GM19438 (cell line): ENCODE results near the gene OMA1.

Source experiments
- ATAC-seq: cut with Tn5 transposase; IDR thresholded peaks from one replicate; pipeline ENCODE4 v1.9.1; 2021; ENCODE audit warnings: low read depth; ENCODE audit not compliant: unreplicated experiment

OMA1 gene

GRCh38 chr1:58465825-58466629 lies 80.5 kb downstream of the OMA1 start:
- no peak for ATAC-seq

- ATAC-seq = no peak
Observed at GRCh38 chr1:58465176-58465575, 81.3 kb downstream of the OMA1 start.

GRCh38 chr1:58460469-58460868 lies 86.1 kb downstream of the OMA1 start:
- no peak for ATAC-seq

GRCh38 chr1:58459911-58460310 lies 86.6 kb downstream of the OMA1 start:
- no peak for ATAC-seq

GRCh38 chr1:58457023-58457635 lies 89.4 kb downstream of the OMA1 start:
- ATAC-seq = no peak

- no peak for ATAC-seq
Observed at GRCh38 chr1:58456470-58456869, 90.1 kb downstream of the OMA1 start.

DNA sequence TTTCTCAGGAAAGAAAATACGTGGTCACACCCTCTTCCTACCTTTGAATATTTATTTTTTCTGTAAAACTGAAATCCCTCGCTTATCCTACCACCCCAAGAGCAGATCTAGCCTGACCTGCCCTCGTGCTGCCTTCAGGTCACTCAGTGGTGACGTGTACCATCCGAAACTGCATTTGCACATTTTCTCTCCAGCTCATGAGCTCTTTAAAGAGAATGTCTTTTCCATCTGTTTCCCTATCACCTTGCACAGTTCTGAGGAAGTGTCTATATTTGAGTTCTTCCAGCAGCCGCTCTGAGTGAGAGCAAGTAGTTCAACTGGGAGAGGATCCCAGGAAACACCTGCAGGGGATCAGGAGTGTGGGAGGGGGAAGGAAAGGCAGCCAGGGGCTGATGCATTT lies 91.7 kb downstream of the OMA1 start:
- ATAC-seq = no peak

- ATAC-seq = no peak
Observed at GRCh38 chr1:58454385-58454784, 92.1 kb downstream of the OMA1 start.

DNA sequence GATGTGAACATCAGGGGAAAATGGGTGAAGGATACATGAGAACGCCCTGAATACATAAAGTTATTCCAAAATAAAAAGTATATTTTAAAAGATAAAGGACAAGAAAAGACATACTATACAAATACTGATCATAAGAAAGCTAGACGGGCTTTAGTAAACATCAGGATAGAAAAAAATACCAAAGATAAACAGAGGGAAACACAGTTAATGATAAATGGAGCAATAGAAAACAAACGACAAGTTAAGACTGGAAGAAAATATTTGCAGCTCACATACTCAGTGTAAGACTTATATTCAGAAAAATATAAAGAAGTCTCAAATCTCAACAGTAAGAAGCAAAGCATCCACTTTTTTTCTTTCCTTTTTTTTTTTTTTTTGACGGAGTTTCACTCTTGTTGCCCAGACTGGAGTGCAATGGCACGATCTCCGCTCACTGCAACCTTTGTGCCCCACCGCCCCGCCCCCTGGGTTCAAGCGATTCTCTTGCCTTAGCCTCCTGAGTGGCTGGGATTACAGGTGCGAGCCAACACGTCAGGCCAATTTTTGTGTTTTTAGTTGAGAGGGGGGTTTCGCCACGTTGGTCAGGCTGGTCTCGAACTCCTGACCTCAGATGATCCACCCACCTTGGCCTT lies 94.8 kb downstream of the OMA1 start:
- no peak for ATAC-seq

DNA sequence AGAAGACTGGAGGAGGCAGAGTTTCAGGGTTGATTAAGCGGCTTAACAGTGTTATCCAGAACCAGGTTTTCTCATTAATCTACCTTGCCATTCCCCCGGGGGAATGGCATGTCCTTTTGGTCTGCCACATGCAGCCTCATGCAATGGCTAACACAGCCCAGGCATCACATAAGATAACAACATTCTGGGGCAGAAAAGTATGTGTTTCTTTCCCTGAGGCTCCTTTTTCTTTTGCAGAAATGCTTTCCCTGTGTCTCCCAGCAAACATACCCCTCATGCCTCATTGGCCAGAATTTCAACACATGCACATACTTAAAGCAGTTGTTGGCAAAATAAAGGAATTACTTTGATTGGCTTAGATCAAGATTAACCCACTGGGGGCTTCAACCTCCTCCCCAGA lies 98.6 kb downstream of the OMA1 start:
- ATAC-seq = no peak

- no peak for ATAC-seq
Observed at GRCh38 chr1:58447042-58447441, 99.5 kb downstream of the OMA1 start.

DNA sequence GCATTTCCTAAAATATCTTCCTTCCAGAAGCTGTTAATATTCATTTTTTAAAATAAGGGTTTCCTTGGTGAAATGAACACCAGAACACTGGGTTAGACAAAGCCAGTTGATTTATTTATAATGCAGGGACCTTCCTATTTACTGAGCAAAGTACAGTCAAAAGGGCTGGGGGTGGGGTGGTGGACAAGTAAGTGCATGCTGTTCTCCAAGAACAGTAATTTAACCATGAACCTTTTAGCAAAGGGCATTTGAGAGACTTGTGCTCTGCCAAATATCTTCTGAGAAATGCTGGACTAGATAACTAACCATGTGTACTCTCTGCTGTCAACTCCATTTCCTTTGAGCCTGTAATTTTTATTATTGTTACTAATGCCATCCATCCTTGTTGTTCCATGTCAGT lies 100.2 kb downstream of the OMA1 start:
- ATAC-seq = no peak

- no peak for ATAC-seq
Observed at GRCh38 chr1:58443986-58444868, 102.3 kb downstream of the OMA1 start.

DNA sequence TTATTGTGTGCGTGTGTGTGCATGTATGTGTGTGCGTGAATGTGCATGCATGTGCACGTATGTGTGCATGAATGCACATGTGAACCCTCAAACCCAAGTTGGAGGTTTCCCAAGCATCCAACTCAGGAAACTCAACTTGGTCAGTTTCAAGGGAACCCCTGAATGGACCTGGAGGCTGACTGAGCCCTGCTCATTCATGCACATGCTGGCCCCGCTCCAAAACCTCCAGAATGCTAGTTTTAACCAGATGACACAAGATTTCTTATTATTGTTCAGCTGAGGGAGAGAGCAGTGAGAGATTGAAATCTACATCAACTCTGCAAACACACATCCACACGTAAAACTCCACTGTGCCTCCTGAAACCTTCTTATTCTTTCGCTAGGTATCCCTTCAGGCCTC lies 104.4 kb downstream of the OMA1 start:
- ATAC-seq = no peak

DNA sequence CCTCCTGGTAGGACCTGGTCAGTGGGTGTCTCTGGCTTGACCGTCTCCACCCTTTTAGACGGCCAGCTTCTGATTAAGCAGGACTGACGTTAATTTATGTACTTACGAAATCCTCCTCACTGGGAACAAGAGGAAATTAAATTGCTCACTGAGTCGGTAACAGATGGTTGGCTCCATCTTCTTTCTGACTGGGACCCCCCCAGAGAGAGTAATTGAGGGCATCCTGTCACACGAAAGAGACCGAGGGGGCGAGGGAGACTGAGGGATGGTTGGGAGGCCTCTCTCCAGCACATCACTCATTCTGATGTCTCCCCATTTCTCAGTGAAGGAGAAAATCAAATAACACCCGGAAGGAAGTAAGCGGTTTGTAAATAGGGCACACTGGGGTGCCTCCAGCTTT lies 104.8 kb downstream of the OMA1 start:
- ATAC-seq = no peak

DNA sequence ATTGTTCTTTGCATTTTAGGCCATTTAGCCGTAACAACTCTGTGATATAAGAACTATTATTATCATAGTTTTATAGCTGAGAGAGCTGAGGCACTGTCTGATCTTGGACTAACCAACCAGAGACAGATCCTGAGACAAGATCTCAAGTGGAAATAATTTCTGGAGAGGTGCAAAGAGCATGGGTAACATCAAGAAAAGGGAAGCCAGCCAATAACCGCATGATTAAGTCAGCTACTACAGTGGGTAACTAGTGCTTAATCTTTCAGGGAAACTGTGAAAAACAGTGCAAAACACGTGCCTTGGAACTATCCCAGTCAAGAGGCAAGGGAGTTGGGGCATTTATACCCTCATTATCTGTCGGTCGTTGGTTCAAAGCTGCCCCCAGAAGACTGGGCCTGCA lies 105.8 kb downstream of the OMA1 start:
- no peak for ATAC-seq

- no peak for ATAC-seq
Observed at GRCh38 chr1:58439946-58440345, 106.6 kb downstream of the OMA1 start.

DNA sequence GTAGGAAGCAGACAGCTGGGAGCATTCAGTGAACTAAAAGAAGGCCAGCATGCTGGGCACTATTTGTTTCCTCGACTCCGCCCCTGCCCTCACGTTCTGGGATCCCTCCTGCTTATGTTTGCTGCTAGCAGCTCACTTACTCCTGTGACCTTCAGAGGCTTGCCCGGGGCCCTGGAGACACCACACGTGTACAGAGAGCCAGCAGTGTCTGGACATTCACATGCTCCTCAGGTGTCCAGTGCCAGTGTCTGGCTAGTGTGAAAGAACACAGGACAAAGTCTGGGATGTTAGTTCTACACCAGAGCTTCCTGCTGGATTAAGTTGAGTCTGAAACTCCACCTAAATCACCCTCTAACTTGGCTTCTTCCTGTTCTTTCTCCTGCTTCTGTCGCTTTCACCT lies 108.1 kb downstream of the OMA1 start:
- ATAC-seq = no peak

DNA sequence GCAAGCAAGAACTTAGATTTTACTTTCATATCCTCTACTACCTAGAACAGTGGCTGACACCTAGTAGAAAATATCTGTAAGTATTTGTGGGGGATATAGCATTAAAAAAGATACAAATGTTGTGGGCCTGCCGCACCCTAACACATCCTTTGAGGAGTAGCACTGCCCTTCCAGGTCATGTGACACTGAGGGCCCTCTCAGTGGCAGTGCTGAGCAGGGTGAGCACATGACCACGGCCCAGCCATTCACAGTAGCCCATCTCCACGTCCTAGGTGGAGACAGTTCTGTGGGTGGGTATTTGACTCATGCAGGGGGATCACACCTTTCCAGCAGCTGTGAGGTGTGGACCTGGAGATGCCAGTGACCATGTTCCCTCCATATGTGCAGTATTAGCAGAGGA lies 108.9 kb downstream of the OMA1 start:
- no peak for ATAC-seq

- ATAC-seq = no peak
Observed at GRCh38 chr1:58436615-58437297, 109.8 kb downstream of the OMA1 start.
